Panc1 (cell line): ENCODE measurements around the gene PPP2R2B. TPM values are rescaled to one million over a fixed set of nuclear protein-coding genes. Genes with fewer than 3 reads are reported as not detected.

Experiments used
- ATAC-seq: fragments of 200-7000 bp; cut with Tn5 transposase; 2 replicates; pipeline ENCODE4 v1.9.1; 2020; ENCODE audit warnings: mild to moderate bottlenecking, moderate library complexity
- BruUV-seq: library from RNA; stranded (reverse); fragments of 400-500 nt; replicated peaks from 2 replicates; lab custom pipeline; 2021; lab: Mats Ljungman, UMichigan
- CTCF ChIA-PET: fragments of 300-600 bp; sonication (Branson Sonifier 250); formaldehyde crosslinking; loops from one replicate; lab custom pipeline; 2022; ENCODE audit warnings: antibody characterized with exemption; lab: Charles Lee
- POLR2A ChIA-PET: fragments of 300-600 bp; sonication (Branson Sonifier 250); formaldehyde crosslinking; loops from one replicate; lab custom pipeline; 2022; ENCODE audit warnings: antibody characterized with exemption; lab: Charles Lee
- DNase-seq: peaks from one replicate; pipeline ENCODE4 v3.0.0-alpha.2; 2010; ENCODE audit warnings: low read depth, low spot score
- H3K27ac ChIP-seq: 2 replicates; pipeline ENCODE4 v1.5.1; 2011; ENCODE audit warnings: mild to moderate bottlenecking, low read length, inconsistent platforms
- H3K27me3 ChIP-seq: fragments of 200-500 bp; sonication (Bioruptor generic); 2 replicates; pipeline ENCODE4 v1.6.0; 2014; ENCODE audit warnings: low read length, inconsistent platforms; ENCODE audit not compliant: control insufficient read depth, insufficient read depth
- H3K36me3 ChIP-seq: fragments of 200-500 bp; sonication (Bioruptor generic); 2 replicates; pipeline ENCODE4 v1.5.1; 2014; ENCODE audit warnings: inconsistent platforms, mild to moderate bottlenecking, low read length, moderate library complexity; ENCODE audit not compliant: control insufficient read depth, insufficient read depth
- H3K4me1 ChIP-seq: 2 replicates; pipeline ENCODE4 v1.5.1; 2011; ENCODE audit warnings: inconsistent platforms, mild to moderate bottlenecking, low read length, moderate library complexity; ENCODE audit not compliant: control insufficient read depth, insufficient read depth
- H3K4me3 ChIP-seq, 2 experiments: 2 replicates each; pipeline ENCODE4 v1.5.1; 2011 to 2012; ENCODE audit warnings: low read depth in 2 of 2, low read length in 2 of 2, mild to moderate bottlenecking in 2 of 2, inconsistent platforms in 1 of 2, moderate library complexity in 1 of 2
- H3K9me3 ChIP-seq: fragments of 200-500 bp; sonication (Bioruptor generic); 2 replicates; pipeline ENCODE4 v1.5.1; 2014; ENCODE audit warnings: low read depth, mild to moderate bottlenecking, inconsistent platforms, low read length, moderate library complexity; ENCODE audit not compliant: control insufficient read depth, insufficient read depth
- CTCF ChIP-seq: fragments of 450-650 bp; IDR thresholded peaks from 2 replicates; pipeline ENCODE4 v1.5.1; 2017; ENCODE audit warnings: mild to moderate bottlenecking
- POLR2AphosphoS5 ChIP-seq: IDR thresholded peaks from 2 replicates; pipeline ENCODE4 v1.6.1; 2012; ENCODE audit warnings: mild to moderate bottlenecking, low read depth, low read length, moderate library complexity
- REST ChIP-seq, 2 experiments: IDR thresholded peaks; 2 replicates each; pipeline ENCODE4 v1.6.1; 2011 to 2012; ENCODE audit warnings: low read depth in 2 of 2, control low read depth in 1 of 2, low read length in 1 of 2, mild to moderate bottlenecking in 1 of 2, moderate library complexity in 1 of 2; ENCODE audit not compliant: insufficient read depth in 1 of 2
- SIN3A ChIP-seq: IDR thresholded peaks from 2 replicates; pipeline ENCODE4 v1.6.1; 2012; ENCODE audit warnings: low read depth, mild to moderate bottlenecking, low read length, moderate library complexity, borderline replicate concordance; ENCODE audit not compliant: insufficient read depth
- TCF7L2 ChIP-seq: IDR thresholded peaks from 2 replicates; pipeline ENCODE4 v1.6.1; 2011; ENCODE audit warnings: mild to moderate bottlenecking, low read depth, low read length, inconsistent platforms
- in situ Hi-C: cut with HindIII; loops from 2 replicates; pipeline ENCODE4 v1.10.0; 2016; ENCODE audit warnings: low sequenced_read_pairs, low pct_unique_long_range_greater_than_20kb
- intact Hi-C: fragments of 100-400 bp; cut with micrococcal nuclease; formaldehyde crosslinking; loops from one replicate; pipeline ENCODE4 v1.10.0; 2022; ENCODE audit not compliant: unreplicated experiment
- total RNA-seq: library from RNA; stranded (reverse); gene quantifications from one replicate; pipeline ENCODE4 v1.2.1, GENCODE V29; 2021; ENCODE audit not compliant: unreplicated experiment

The PPP2R2B gene
- total RNA-seq, 1 experiment from 2014 or later: 8.8 TPM

GRCh38 chr5:146721073-146721815, 157.3 kb downstream of the PPP2R2B start:
- no peak for TF ChIP-seq POLR2AphosphoS5
- no peak for TF ChIP-seq TCF7L2
- no peak for TF ChIP-seq REST (IDR thresholded peaks at IDR 0.05; ENCODE audit: insufficient read depth in 1 of 2, low read depth in 2 of 2, low read length in 1 of 2)
- TF ChIP-seq CTCF: no peak
- TF ChIP-seq SIN3A: no peak
- CTCF ChIA-PET: no interaction called here
- no peaks in the 10 kb centered on the region for H3K36me3 ChIP-seq
- ATAC-seq: no peak
- H3K4me3 ChIP-seq: no peak overlapping the region
- H3K27ac ChIP-seq: no peak overlapping the region
- H3K9me3 ChIP-seq: no peaks in the 10 kb centered on the region
- POLR2A ChIA-PET: no interaction called here
- no TSS peak for BruUV-seq
- intact Hi-C loops (no loop called here), in situ Hi-C loops (no loop called here)
- no peak for DNase-seq
- no peaks in the 10 kb centered on the region for H3K27me3 ChIP-seq
- peaks cover 3% of the 10 kb centered on the region for H3K4me1 ChIP-seq

- Histone ChIP-seq H3K27me3 (no peaks in the 10 kb centered on the region), H3K4me3 (no peak overlapping the region), H3K9me3 (no peaks in the 10 kb centered on the region), H3K27ac (no peak overlapping the region), H3K36me3 (no peaks in the 10 kb centered on the region), H3K4me1 (peaks cover 3% of the 10 kb centered on the region)
- ChIA-PET POLR2A (no interaction called here), CTCF (no interaction called here)
- intact Hi-C loops (no loop called here), in situ Hi-C loops (no loop called here)
- no TSS peak for BruUV-seq
- no peak for TF ChIP-seq TCF7L2
- no peak for TF ChIP-seq SIN3A
- no peak for TF ChIP-seq REST (IDR thresholded peaks at IDR 0.05; ENCODE audit: insufficient read depth in 1 of 2, low read depth in 2 of 2, low read length in 1 of 2)
- no peak for TF ChIP-seq CTCF
- no peak for TF ChIP-seq POLR2AphosphoS5
- DNase-seq (no peak), ATAC-seq (no peak)
These were observed 158.4 kb downstream of the PPP2R2B start for GRCh38 chr5:146720107-146720506.
